ENCODE data around the gene ZGPAT. TPM values are rescaled to one million over a fixed set of nuclear protein-coding genes. Genes with fewer than 3 reads are reported as not detected.

Gene ZGPAT
- total and polyA plus RNA-seq, 9 of the 15 experiments (the other 6 are each of a cell fraction or from before 2014, with no cell fraction given): 0.14 to 26.6 (median 7.4) TPM

- TF ChIP-seq RERE (CRISPR knock-in tag; IDR thresholded peaks at IDR 0.05; ENCODE audit: borderline replicate concordance) (0 out of 2 replicates have a peak, but pooled peaks have one; percentile 68), SIN3A (IDR thresholded peaks at IDR 0.05; ENCODE audit: borderline replicate concordance in 2 of 2, control insufficient read depth in 1 of 2, low read depth in 2 of 2, low read length in 2 of 2) (peak; percentile 72 to 79; a peak in 2 of 4 replicates), CTBP1 (IDR thresholded peaks at IDR 0.05; ENCODE audit: borderline replicate concordance) (peak; percentile 68; the same call in 1 of the 2 replicates), PRDM10 (IDR thresholded peaks at IDR 0.05; ENCODE audit: partially characterized antibody) (no peak), ZNF133 (CRISPR knock-in tag; IDR thresholded peaks at IDR 0.05) (no peak), ATF6 (CRISPR knock-in tag; IDR thresholded peaks at IDR 0.05) (peak; percentile 73; the same call in 1 of the 2 replicates), SOX6 (IDR thresholded peaks at IDR 0.05) (peak; percentile 28; the same call in 1 of the 2 replicates), ELK3 (CRISPR knock-in tag; IDR thresholded peaks at IDR 0.05) (no peak), GMEB1 (CRISPR knock-in tag; IDR thresholded peaks at IDR 0.05) (peak; percentile 93), POU5F1 (IDR thresholded peaks at IDR 0.05; ENCODE audit: borderline replicate concordance, low read depth, low read length, partially characterized antibody) (no peak)
Measured at GRCh38 chr20:63707558-63708300, at the start of gene ZGPAT, which contains the start of gene ARFRP1 (continued).
